ENCODE results near the gene MED26. TPM values are rescaled to one million over a fixed set of nuclear protein-coding genes. Genes with fewer than 3 reads are reported as not detected.

Gene MED26
- total RNA-seq, 1 experiment from 2014 or later, result 11.4 TPM

GRCh38 chr19:16585808-16586476 is 42.1 kb downstream of the MED26 start:
- H2AK5ac ChIP-seq (ENCODE audit: insufficient read length, low read length), result no peak overlapping the region
- H2AFZ ChIP-seq (ENCODE audit: low read length), result no peak overlapping the region
- H2BK120ac ChIP-seq (ENCODE audit: low read depth, low read length, poor library complexity, severe bottlenecking), result no peak overlapping the region
- Mint-ChIP-seq H3K4me3 (peak overlapping the region in 1 of 2 experiments; percentile 29; a peak in 2 of 5 replicates), H3K36me3 (ENCODE audit: insufficient read depth in 1 of 3, low read depth in 3 of 3) (no peaks in the 10 kb centered on the region), H3K9me3 (no peaks in the 10 kb centered on the region), H3K27me3 (ENCODE audit: low read depth) (no peaks in the 10 kb centered on the region), H3K4me1 (peaks cover 52 to 67% of the 10 kb centered on the region in 2 experiments), H3K27ac (peak overlapping the region in 2 of 3 experiments; percentile 84 to 91; a peak in 5 of 7 replicates)
- H3K4ac ChIP-seq (ENCODE audit: low read depth, low read length), result no peak overlapping the region
- peaks cover 13% of the 10 kb centered on the region for H3K4me1 ChIP-seq (ENCODE audit: insufficient read depth, low read length)
- no peaks in the 10 kb centered on the region for H3K23me2 ChIP-seq (ENCODE audit: insufficient read length, low read depth, low read length, poor library complexity, severe bottlenecking)
- H3K79me1 ChIP-seq (ENCODE audit: insufficient read depth, low read depth, low read length, poor library complexity, severe bottlenecking), result peaks cover 12% of the 10 kb centered on the region
- H2BK12ac ChIP-seq (ENCODE audit: insufficient read length, low read depth, low read length), result no peak overlapping the region
- no peak overlapping the region for H3K27ac ChIP-seq (ENCODE audit: insufficient read length, low read depth, low read length)
- no peak overlapping the region for H2BK20ac ChIP-seq (ENCODE audit: low read depth, low read length, poor library complexity, severe bottlenecking)
- H4K8ac ChIP-seq (replicated peaks; ENCODE audit: insufficient read length, low read depth, low read length), result no peak overlapping the region
- no peak overlapping the region for H3K18ac ChIP-seq (ENCODE audit: insufficient read length, low read depth, low read length)
- WGBS (ENCODE audit: extremely low coverage, insufficient read length, low lambda C conversion rate), result no CpG with 5 or more reads among the region's 11 CpGs
- H4K5ac ChIP-seq (ENCODE audit: insufficient read length, low read depth, low read length), result no peak overlapping the region
- H3K9me3 ChIP-seq (ENCODE audit: control insufficient read depth, low read depth, low read length), result no peaks in the 10 kb centered on the region
- no peaks in the 10 kb centered on the region for H3K27me3 ChIP-seq (ENCODE audit: insufficient read depth, low read length)
- H2BK15ac ChIP-seq (ENCODE audit: low read depth, low read length), result no peak overlapping the region
- TF ChIP-seq CTCF (conservative IDR thresholded peaks at IDR 0.05), result no peak
- peaks cover 15% of the 10 kb centered on the region; the same call in 1 of the 2 replicates for H3K79me2 ChIP-seq (ENCODE audit: insufficient read depth, low read length)
- DNase-seq, result no peak
- H3T11ph ChIP-seq (ENCODE audit: low read length), result no peak overlapping the region
- no peak overlapping the region for H3K23ac ChIP-seq (ENCODE audit: insufficient read length, low read depth, low read length)
- H4K91ac ChIP-seq (ENCODE audit: insufficient read length, low read depth, low read length), result no peak overlapping the region
- H3K9ac ChIP-seq (ENCODE audit: extremely low read depth, insufficient read length, low read length), result no peak overlapping the region
- H3K4me2 ChIP-seq (ENCODE audit: insufficient read depth, insufficient read length, low read length), result no peak overlapping the region
- H3K14ac ChIP-seq (ENCODE audit: insufficient read depth, low read length), result no peak overlapping the region
- H3K56ac ChIP-seq (ENCODE audit: insufficient read length, low read depth, low read length), result no peak overlapping the region
- no peaks in the 10 kb centered on the region for H4K20me1 ChIP-seq (ENCODE audit: control insufficient read depth, insufficient read depth, insufficient read length)
- no peak overlapping the region for H2BK5ac ChIP-seq (ENCODE audit: insufficient read length, low read length)
